Thyroid gland (tissue), 4 donors: ENCODE results near the gene TNNI3. TPM values are rescaled to one million over a fixed set of nuclear protein-coding genes. Genes with fewer than 3 reads are reported as not detected.

Experiments used
- DNase-seq, 2 donors: peaks; one replicate each; pipeline ENCODE4 v3.0.0-alpha.2; 2019
- H3K27ac ChIP-seq, 3 donors: fragments of 200-600 bp; sonication (generic); 1 replicate in 2 of 3; 2 replicates in 1 of 3; pipeline ENCODE4 v1.5.1; 2016 to 2019; ENCODE audit warnings: mild to moderate bottlenecking in 1 of 3, moderate library complexity in 1 of 3
- H3K27me3 ChIP-seq: fragments of 200-600 bp; sonication (generic); one replicate; pipeline ENCODE4 v1.5.1; 2019
- H3K36me3 ChIP-seq, 2 donors: fragments of 200-600 bp; sonication (generic); one replicate each; pipeline ENCODE4 v1.5.1; 2016 to 2019
- H3K4me1 ChIP-seq, 2 donors: fragments of 200-600 bp; sonication (generic); one replicate each; pipeline ENCODE4 v1.5.1; 2017 to 2019
- H3K4me3 ChIP-seq, 3 donors: fragments of 200-600 bp; sonication (generic); replicated peaks in 1 of 3; 1 replicate in 2 of 3; 2 replicates in 1 of 3; pipeline ENCODE4 v1.5.1; 2016; ENCODE audit warnings: mild to moderate bottlenecking in 1 of 3
- H3K9me3 ChIP-seq: fragments of 200-600 bp; sonication (generic); one replicate; pipeline ENCODE4 v1.5.1; 2017
- CTCF ChIP-seq, 6 experiments: fragments of 200-600 bp in 3 of 6; fragments of 450-650 bp in 3 of 6; sonication (generic) in 3 of 6; IDR thresholded peaks; one replicate each; pipeline ENCODE4 v1.5.1; 2016 to 2019; ENCODE audit warnings: antibody characterized with exemption in 6 of 6, mild to moderate bottlenecking in 2 of 6, inconsistent platforms in 1 of 6, moderate library complexity in 1 of 6
- POLR2A ChIP-seq, 2 donors: fragments of 450-650 bp; IDR thresholded peaks; one replicate each; pipeline ENCODE4 v1.6.1; 2017; ENCODE audit warnings: antibody characterized with exemption in 2 of 2, mild to moderate bottlenecking in 2 of 2, moderate library complexity in 1 of 2
- WGBS, 2 donors: methylation state at CpG; one replicate each; pipeline ENCODE4 v1.1.5; 2017; 5-methylcytosine and 5-hydroxymethylcytosine counted together
- intact Hi-C: fragments of 100-400 bp; cut with DNase I; formaldehyde crosslinking; loops from one replicate; pipeline ENCODE4 v1.15.1; 2023
- total RNA-seq, 4 donors: library from RNA; depleted of rRNA; stranded (reverse); fragments of >200 nt; gene quantifications; one replicate each; pipeline ENCODE4 v1.2.3, GENCODE V29; 2016

The TNNI3 gene
- total RNA-seq, 4 donors from 2014 or later = not detected

GRCh38 chr19:55118401-55118991, 39.0 kb downstream of the TNNI3 start:
- DNase-seq = peak in 1 of 2 donors; percentile 12
- peak overlapping the region in 2 of 3 donors; percentile 29 to 60 for H3K27ac ChIP-seq
- H3K4me1 ChIP-seq = peaks cover 26 to 40% of the 10 kb centered on the region in 2 donors
- H3K9me3 ChIP-seq = no peaks in the 10 kb centered on the region
- H3K27me3 ChIP-seq = no peaks in the 10 kb centered on the region
- H3K4me3 ChIP-seq = peak overlapping the region in 1 of 3 donors; percentile 44
- TF ChIP-seq CTCF (IDR thresholded peaks at IDR 0.05) (no peak), POLR2A (IDR thresholded peaks at IDR 0.05) (no peak)
- no peaks in the 10 kb centered on the region for H3K36me3 ChIP-seq
- intact Hi-C loops = no loop called here
- 23% methylated on average over 19 to 22 of the region's 22 CpGs for WGBS, 2 donors

DNA sequence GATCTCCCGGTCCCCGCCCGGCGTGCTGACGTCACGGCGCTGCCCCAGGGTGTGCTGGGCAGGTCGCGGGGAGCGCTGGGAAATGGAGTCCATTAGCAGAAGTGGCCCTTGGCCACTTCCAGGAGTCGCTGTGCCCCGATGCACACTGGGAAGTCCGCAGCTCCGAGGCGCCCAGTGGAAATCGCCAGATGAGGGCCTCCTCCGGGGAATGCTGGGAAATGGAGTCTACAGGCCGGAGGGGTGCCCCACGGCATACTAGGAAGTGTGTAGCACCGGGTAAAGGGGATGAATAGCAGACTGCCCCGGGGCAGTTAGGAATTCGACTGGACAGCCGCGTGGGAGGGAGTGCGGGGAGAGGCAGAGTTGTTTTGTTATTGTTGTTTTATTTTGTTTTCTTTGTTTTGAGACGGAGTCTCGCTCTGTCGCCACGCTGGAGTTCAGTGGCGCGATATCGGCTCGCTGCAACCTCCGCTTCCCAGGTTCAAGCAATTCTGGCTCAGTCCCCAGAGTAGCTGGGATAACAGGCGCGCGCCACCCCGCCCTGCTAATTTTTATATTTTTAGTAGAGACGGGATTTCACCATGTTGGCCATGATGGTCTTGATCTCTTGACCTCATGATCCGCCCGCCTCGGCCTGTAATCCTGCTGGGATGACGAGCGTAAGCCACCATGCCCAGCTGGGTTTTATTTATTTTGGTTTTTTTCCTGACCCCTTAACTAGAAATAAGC, 39.7 kb downstream of the TNNI3 start:
- H3K27ac ChIP-seq = peak overlapping the region; percentile 29 to 60 (median 34)
- 2 to 3% methylated on average over 34 to 37 of the region's 44 CpGs for WGBS, 2 donors
- H3K9me3 ChIP-seq = no peaks in the 10 kb centered on the region
- H3K36me3 ChIP-seq = no peaks in the 10 kb centered on the region
- H3K4me3 ChIP-seq = peak overlapping the region in 2 of 3 donors; percentile 26 to 44
- peaks cover 33 to 47% of the 10 kb centered on the region in 2 donors for H3K4me1 ChIP-seq
- DNase-seq = peak; percentile 99
- H3K27me3 ChIP-seq = no peaks in the 10 kb centered on the region
- intact Hi-C loops = no loop called here
- peak in 2 of 6 experiments; percentile 4 to 23 for TF ChIP-seq CTCF (IDR thresholded peaks at IDR 0.05)
- peak in 1 of 2 donors; percentile 57 for TF ChIP-seq POLR2A (IDR thresholded peaks at IDR 0.05)

- no peaks in the 10 kb centered on the region for H3K27me3 ChIP-seq
- intact Hi-C loops = no loop called here
- peak within 1 kb of the TSS; percentile 75 to 91 (median 77) for H3K4me3 ChIP-seq
- no peaks in the 10 kb centered on the region for H3K9me3 ChIP-seq
- peak; percentile 23 to 31 for DNase-seq
- H3K36me3 ChIP-seq = peaks cover 0 to 3% of the 10 kb centered on the region in 2 donors
- H3K4me1 ChIP-seq = peaks cover 36 to 51% of the 10 kb centered on the region in 2 donors
- TF ChIP-seq CTCF (IDR thresholded peaks at IDR 0.05) (no peak), POLR2A (IDR thresholded peaks at IDR 0.05) (no peak)
- WGBS, 2 donors = 0 to 1% methylated on average over 14 to 27 of the region's 97 CpGs
- peak within 1 kb of the TSS; percentile 35 to 72 (median 69) for H3K27ac ChIP-seq
These were observed 40.5 kb downstream of the TNNI3 start, which contains the start of gene PPP1R12C for GRCh38 chr19:55116859-55117662. TSS of gene PPP1R12C (minus strand) at chr19:55117637. CDS start at chr19:55117543, 94 bp downstream.

- Histone ChIP-seq H3K27me3 (no peaks in the 10 kb centered on the region), H3K27ac (peak overlapping the region; percentile 35 to 72 (median 69)), H3K9me3 (no peaks in the 10 kb centered on the region), H3K4me3 (peak overlapping the region; percentile 75 to 91 (median 77)), H3K4me1 (peaks cover 36 to 51% of the 10 kb centered on the region in 2 donors), H3K36me3 (peaks cover 0 to 5% of the 10 kb centered on the region in 2 donors)
- TF ChIP-seq CTCF (IDR thresholded peaks at IDR 0.05) = no peak
- 6 to 8% methylated on average over 25 of the region's 25 CpGs for WGBS, 2 donors
- DNase-seq = peak; percentile 18 to 45
- intact Hi-C loops = no loop called here
These were observed 41.2 kb downstream of the TNNI3 start for GRCh38 chr19:55116232-55116858.
